ENCODE measurements around the gene POLR1H. TPM values are rescaled to one million over a fixed set of nuclear protein-coding genes. Genes with fewer than 3 reads are reported as not detected.

The POLR1H gene
- total RNA-seq, 1 experiment from 2014 or later: 33.3 TPM

DNA sequence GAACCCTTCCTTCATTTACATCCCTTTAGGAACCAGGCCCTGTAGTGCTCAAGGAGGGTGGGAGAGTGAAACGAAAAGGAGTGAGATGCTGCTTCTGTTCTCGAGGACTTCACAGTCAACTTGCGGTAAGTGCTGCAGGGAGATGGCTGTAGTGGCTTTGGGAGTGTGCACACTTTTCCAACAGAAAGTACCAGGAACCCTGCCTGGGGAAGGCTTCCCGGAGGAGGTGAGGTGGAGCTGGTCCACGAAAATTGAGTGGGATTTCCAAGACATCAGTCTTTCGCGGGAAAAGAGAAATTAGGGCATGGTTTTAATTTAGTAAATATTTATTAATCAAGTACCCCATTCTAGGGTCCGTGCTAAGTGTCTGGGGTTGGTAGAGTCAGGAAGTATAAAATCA, 39.1 kb downstream of the POLR1H start:
- Histone ChIP-seq H3K4me2 (peak overlapping the region; percentile 87), H3K4me3 (peak overlapping the region; percentile 55; the same call in 1 of the 2 replicates), H3K4me1 (replicated peaks; ENCODE audit: insufficient read depth) (peaks cover 75% of the 10 kb centered on the region), H3K27ac (peak overlapping the region; percentile 43; the same call in 1 of the 2 replicates), H2AFZ (peak overlapping the region; percentile 73), H3K36me3 (ENCODE audit: low read depth) (no peaks in the 10 kb centered on the region), H3K27me3 (ENCODE audit: insufficient read depth, low read depth) (no peaks in the 10 kb centered on the region), H3F3A (ENCODE audit: insufficient read depth, low read depth) (peaks cover 60% of the 10 kb centered on the region), H3K9me3 (ENCODE audit: insufficient read depth, low read depth) (no peaks in the 10 kb centered on the region), H3K9me2 (ENCODE audit: insufficient read depth) (no peaks in the 10 kb centered on the region), H4K20me1 (ENCODE audit: insufficient read depth) (no peaks in the 10 kb centered on the region), H3K79me2 (ENCODE audit: low read depth) (no peaks in the 10 kb centered on the region)
- DNase-seq: no peak
- ChIA-PET POLR2A (ENCODE audit: unreplicated experiment) (interaction anchor here (0.6 kb wide), 1 partner anchor 257 kb away, joined by 3 read pairs; no protein-coding TSS in a partner anchor), CTCF (no interaction called here)
- TF ChIP-seq, protein P1, sequence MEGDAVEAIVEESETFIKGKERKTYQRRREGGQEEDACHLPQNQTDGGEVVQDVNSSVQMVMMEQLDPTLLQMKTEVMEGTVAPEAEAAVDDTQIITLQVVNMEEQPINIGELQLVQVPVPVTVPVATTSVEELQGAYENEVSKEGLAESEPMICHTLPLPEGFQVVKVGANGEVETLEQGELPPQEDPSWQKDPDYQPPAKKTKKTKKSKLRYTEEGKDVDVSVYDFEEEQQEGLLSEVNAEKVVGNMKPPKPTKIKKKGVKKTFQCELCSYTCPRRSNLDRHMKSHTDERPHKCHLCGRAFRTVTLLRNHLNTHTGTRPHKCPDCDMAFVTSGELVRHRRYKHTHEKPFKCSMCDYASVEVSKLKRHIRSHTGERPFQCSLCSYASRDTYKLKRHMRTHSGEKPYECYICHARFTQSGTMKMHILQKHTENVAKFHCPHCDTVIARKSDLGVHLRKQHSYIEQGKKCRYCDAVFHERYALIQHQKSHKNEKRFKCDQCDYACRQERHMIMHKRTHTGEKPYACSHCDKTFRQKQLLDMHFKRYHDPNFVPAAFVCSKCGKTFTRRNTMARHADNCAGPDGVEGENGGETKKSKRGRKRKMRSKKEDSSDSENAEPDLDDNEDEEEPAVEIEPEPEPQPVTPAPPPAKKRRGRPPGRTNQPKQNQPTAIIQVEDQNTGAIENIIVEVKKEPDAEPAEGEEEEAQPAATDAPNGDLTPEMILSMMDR (conservative IDR thresholded peaks at IDR 0.05): no peak
- TF ChIP-seq EZH2 (IDR thresholded peaks at IDR 0.05; ENCODE audit: low read depth): no peak
- intact Hi-C loops (cut with micrococcal nuclease; ENCODE audit: unreplicated experiment): loop anchor here (1.0 to 5.0 kb wide), 2 partner anchors 9 to 227 kb away; partner anchors contain the start of gene TRIM39
- BruUV-seq (replicated peaks): TSS peak; percentile 54

DNA sequence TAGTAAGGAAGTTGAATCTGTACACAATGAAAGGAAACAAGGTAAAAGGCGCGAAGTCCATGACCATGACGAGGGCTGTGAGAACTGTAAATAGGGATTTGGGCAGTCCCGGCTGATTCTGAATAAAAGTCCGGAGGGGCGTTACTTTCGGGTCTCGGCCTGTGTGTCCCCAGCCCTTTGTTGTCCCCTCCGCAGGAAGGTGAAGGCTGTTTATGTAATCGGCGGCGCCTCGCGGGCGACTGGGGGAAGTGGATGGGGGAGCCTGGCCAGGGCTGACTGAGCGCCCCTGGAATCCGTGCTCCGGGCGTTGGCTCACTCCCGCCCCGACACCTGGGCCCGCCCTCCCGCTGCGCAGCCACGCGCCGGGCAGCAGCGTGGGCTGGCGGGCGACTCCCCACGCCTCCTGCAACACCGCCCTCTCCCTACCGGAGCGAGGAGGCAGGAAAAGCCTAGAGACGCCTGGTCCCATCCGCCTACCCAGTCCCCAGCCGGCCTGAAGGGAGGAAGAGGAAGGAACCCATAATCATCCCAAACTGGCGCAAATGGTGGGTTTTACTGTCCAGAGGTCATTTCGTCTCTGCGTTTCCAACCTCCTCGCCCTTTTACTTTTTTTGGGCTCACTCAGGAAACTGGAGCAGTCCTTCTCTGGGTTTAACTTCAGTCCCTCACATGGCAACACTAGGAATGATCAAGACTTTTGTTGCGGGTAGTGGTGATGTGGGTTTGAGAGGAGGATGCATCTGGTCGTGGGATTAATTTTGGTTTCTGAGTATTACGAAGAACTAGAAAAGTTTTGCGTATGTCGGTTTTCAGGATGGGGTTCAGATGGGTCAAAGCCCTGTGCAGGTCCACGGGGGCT, 39.7 kb downstream of the POLR1H start:
- intact Hi-C loops (cut with micrococcal nuclease; ENCODE audit: unreplicated experiment): loop anchor here (1.0 to 5.0 kb wide), 3 partner anchors 10 to 226 kb away; partner anchors contain the start of genes RNF39 and TRIM39
- BruUV-seq (replicated peaks): no TSS peak
- Histone ChIP-seq H3K9me3 (ENCODE audit: insufficient read depth, low read depth) (no peaks in the 10 kb centered on the region), H3K4me3 (peak overlapping the region; percentile 55), H3F3A (ENCODE audit: insufficient read depth, low read depth) (peaks cover 58% of the 10 kb centered on the region), H2AFZ (peak overlapping the region; percentile 73), H3K9me2 (ENCODE audit: insufficient read depth) (no peaks in the 10 kb centered on the region), H4K20me1 (ENCODE audit: insufficient read depth) (no peaks in the 10 kb centered on the region), H3K4me1 (replicated peaks; ENCODE audit: insufficient read depth) (peaks cover 70% of the 10 kb centered on the region), H3K36me3 (ENCODE audit: low read depth) (no peaks in the 10 kb centered on the region), H3K27me3 (ENCODE audit: insufficient read depth, low read depth) (no peaks in the 10 kb centered on the region), H3K79me2 (ENCODE audit: low read depth) (no peaks in the 10 kb centered on the region), H3K27ac (peak overlapping the region; percentile 43), H3K4me2 (peak overlapping the region; percentile 87)
- TF ChIP-seq EZH2 (IDR thresholded peaks at IDR 0.05; ENCODE audit: low read depth): no peak
- TF ChIP-seq, protein P1 (conservative IDR thresholded peaks at IDR 0.05): no peak
- peak; percentile 78 to 90 for DNase-seq
- ChIA-PET POLR2A (ENCODE audit: unreplicated experiment) (interaction anchor here (0.5 to 1.1 kb wide), 3 partner anchors 25 to 135 kb away, joined by 5 to 8 read pairs (median 5); no protein-coding TSS in a partner anchor), CTCF (interaction anchor here (1.2 kb wide), 1 partner anchor 9 kb away, joined by 4 read pairs; no protein-coding TSS in a partner anchor)

All from PC-9 (cell line).